Stimulated activated memory B cell treated with anti-CD40 and anti-IgM and Interleukin-4, amounts not matched to agents 10 μg/mL and 1 μg/mL and 100 μg/mL, for 72 hours (primary cell): ENCODE data around the gene SAE1.

ENCODE experiments used
- ATAC-seq: fragments of 150-1000 bp; cut with Tn5 transposase; 2 replicates; pipeline ENCODE4 v1.10.0; 2021
- H3K27ac Mint-ChIP-seq: one replicate; pipeline ENCODE4 v1.8.0; 2022; ENCODE audit warnings: mild to moderate bottlenecking, mixed read lengths
- H3K27me3 Mint-ChIP-seq: one replicate; pipeline ENCODE4 v1.8.0; 2022; ENCODE audit warnings: mixed read lengths
- H3K36me3 Mint-ChIP-seq: one replicate; pipeline ENCODE4 v1.8.0; 2022; ENCODE audit warnings: mixed read lengths
- H3K4me1 Mint-ChIP-seq: one replicate; pipeline ENCODE4 v1.8.0; 2022; ENCODE audit warnings: mixed read lengths
- H3K4me3 Mint-ChIP-seq: one replicate; pipeline ENCODE4 v1.8.0; 2022; ENCODE audit warnings: mild to moderate bottlenecking, moderate library complexity, mixed read lengths
- H3K9me3 Mint-ChIP-seq: one replicate; pipeline ENCODE4 v1.8.0; 2022; ENCODE audit warnings: mixed read lengths

Gene SAE1

GRCh38 chr19:47158367-47158791 lies 27.7 kb downstream of the SAE1 start:
- Mint-ChIP-seq H3K4me1 (peaks cover 31% of the 10 kb centered on the region), H3K9me3 (no peaks in the 10 kb centered on the region), H3K27ac (peak overlapping the region; percentile 75), H3K36me3 (peaks cover 46% of the 10 kb centered on the region), H3K4me3 (no peak overlapping the region), H3K27me3 (no peaks in the 10 kb centered on the region)
- ATAC-seq = no peak

- peak overlapping the region; percentile 75 for H3K27ac Mint-ChIP-seq
- no peak overlapping the region for H3K4me3 Mint-ChIP-seq
- H3K4me1 Mint-ChIP-seq = peaks cover 31% of the 10 kb centered on the region
- no peak for ATAC-seq
- H3K27me3 Mint-ChIP-seq = no peaks in the 10 kb centered on the region
- no peaks in the 10 kb centered on the region for H3K9me3 Mint-ChIP-seq
- peaks cover 46% of the 10 kb centered on the region for H3K36me3 Mint-ChIP-seq
Observed at GRCh38 chr19:47158879-47159503, 28.4 kb downstream of the SAE1 start.

DNA sequence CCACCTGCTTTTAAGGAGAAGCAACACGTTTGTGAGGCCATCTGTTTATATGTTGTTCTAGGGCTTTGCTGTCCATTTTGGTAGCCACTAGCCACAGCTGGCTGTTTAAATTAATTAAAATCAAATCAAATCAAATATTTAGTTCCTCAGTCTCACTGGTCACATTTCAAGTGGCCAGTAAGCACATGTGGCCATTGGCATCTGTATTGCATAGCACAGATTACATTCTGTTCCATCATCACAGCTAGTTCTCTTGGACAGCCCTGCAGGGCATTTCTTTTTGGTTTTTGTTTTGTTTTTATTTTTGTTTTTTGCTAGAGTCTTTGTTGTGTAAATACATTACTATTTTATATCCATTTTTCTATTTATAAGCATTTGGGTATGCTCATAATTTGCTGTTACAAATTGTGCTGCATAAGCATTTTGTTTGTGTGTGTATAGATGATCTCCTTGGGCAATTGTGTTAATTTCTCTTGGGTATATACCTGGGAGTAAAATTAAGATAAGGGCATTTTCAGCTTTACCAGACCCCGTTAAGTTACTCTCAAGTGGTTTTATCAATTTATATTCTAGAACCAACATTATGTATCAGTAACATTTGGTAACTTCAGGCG lies 31.3 kb downstream of the SAE1 start:
- peaks cover 24% of the 10 kb centered on the region for H3K4me1 Mint-ChIP-seq
- peaks cover 32% of the 10 kb centered on the region for H3K36me3 Mint-ChIP-seq
- no peak overlapping the region for H3K4me3 Mint-ChIP-seq
- H3K27ac Mint-ChIP-seq = no peak overlapping the region
- no peak for ATAC-seq
- no peaks in the 10 kb centered on the region for H3K27me3 Mint-ChIP-seq
- H3K9me3 Mint-ChIP-seq = no peaks in the 10 kb centered on the region

- Mint-ChIP-seq H3K9me3 (no peaks in the 10 kb centered on the region), H3K4me1 (no peaks in the 10 kb centered on the region), H3K27ac (no peak overlapping the region), H3K36me3 (peaks cover 28% of the 10 kb centered on the region), H3K27me3 (no peaks in the 10 kb centered on the region), H3K4me3 (no peak overlapping the region)
- ATAC-seq = no peak
Observed at GRCh38 chr19:47168065-47168464, 37.4 kb downstream of the SAE1 start.

DNA sequence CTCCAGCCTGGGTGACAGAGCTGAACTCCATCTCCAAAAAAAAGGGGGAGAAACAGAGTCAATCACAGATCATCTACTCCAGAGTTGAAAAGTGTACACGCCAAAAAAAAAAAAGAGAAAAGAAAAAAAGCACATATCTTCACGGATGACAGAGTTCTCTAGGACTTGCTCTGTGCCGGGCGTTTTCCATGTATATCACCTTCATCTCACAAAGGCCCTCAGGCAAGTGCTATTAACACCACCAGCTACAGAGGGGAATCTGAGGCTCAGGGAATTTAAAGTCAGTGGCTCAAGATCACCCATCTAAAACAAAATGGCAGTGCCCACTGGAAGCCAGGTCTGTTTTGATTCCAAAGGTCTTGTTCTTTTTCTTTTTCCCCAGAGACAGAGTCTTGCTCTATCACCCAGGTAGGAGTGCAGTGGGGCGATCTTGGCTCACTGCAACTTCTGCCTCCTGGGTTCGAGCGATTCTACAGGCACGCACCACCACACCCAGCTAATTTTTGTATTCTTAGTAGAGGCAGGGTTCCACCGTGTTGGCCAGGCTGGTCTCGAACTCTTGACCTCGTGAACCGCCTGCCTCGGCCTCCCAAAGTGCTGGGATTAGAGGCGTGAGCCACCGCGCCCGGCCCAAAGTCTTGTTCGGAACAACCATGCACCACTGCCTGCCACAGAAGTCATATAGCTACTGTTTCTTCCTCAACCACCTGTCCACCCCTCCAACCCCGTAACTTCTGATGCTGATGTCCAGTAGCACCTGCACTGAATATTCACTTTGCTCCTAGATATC lies 42.2 kb downstream of the SAE1 start:
- H3K36me3 Mint-ChIP-seq = peaks cover 53% of the 10 kb centered on the region
- H3K4me1 Mint-ChIP-seq = peaks cover 7% of the 10 kb centered on the region
- no peak overlapping the region for H3K27ac Mint-ChIP-seq
- H3K9me3 Mint-ChIP-seq = no peaks in the 10 kb centered on the region
- H3K4me3 Mint-ChIP-seq = no peak overlapping the region
- H3K27me3 Mint-ChIP-seq = no peaks in the 10 kb centered on the region
- no peak for ATAC-seq

GRCh38 chr19:47176071-47176626 lies 45.5 kb downstream of the SAE1 start:
- Mint-ChIP-seq H3K9me3 (no peaks in the 10 kb centered on the region), H3K4me1 (peaks cover 7% of the 10 kb centered on the region), H3K27ac (peak overlapping the region; percentile 57), H3K4me3 (no peak overlapping the region), H3K27me3 (no peaks in the 10 kb centered on the region), H3K36me3 (peaks cover 50% of the 10 kb centered on the region)
- ATAC-seq = no peak

DNA sequence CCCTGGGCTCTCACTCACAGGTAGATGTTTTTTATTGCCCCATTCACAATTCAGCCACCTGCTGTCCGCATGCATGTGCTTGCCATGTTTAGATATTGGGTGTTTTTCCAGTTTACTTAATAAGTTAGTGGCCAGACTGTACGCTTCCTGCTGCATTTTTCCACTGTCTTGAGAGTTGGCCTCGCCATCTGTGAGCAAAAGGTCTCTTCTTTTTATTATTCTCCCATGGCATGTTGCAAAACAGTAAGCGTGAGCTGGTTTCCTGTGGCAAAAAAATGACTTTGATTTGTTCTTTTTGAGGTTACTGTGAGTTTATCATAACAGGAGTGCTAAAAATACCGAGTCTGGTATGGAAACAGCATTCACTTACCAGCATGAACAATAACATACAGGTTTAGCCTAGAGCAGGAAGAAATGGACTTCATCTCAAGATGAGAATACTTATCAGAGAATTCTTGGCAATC lies 46.0 kb downstream of the SAE1 start:
- Mint-ChIP-seq H3K4me1 (peaks cover 7% of the 10 kb centered on the region), H3K9me3 (no peaks in the 10 kb centered on the region), H3K27ac (peak overlapping the region; percentile 57), H3K27me3 (no peaks in the 10 kb centered on the region), H3K4me3 (no peak overlapping the region), H3K36me3 (peaks cover 50% of the 10 kb centered on the region)
- no peak for ATAC-seq

DNA sequence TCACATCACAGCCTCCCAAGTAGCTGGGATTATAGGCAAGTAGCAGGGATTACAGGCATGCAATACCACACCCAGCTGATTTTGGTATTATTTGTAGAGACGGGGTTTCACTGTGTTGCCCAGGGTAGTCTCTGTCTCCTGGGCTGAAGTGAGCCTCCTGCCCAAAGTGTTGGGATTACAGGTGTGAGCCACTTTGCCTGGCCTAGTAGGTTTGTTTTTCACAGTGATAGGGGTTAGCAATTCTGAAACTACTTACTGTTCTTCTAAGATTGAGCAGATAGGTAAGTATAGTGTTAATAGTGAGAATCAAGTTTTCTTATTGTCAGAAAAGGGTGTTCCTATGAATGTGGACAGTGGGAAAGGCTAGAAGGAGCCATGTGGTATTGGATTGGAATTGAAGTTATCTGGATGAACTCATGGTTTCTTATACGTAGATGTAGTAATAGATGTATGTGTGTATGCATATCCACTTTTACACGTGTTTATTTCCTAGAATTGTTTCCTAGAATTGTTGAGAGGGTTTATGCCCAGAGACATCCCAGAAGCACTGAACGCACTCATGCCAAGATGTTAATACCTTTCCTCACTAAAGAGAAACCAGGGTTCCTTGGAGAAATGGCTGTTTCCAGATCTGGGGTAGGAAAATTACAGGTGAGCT lies 49.1 kb downstream of the SAE1 start:
- Mint-ChIP-seq H3K9me3 (no peaks in the 10 kb centered on the region), H3K27ac (no peak overlapping the region), H3K4me3 (no peak overlapping the region), H3K36me3 (peaks cover 52% of the 10 kb centered on the region), H3K27me3 (no peaks in the 10 kb centered on the region), H3K4me1 (peaks cover 23% of the 10 kb centered on the region)
- no peak for ATAC-seq

- peaks cover 42% of the 10 kb centered on the region for H3K36me3 Mint-ChIP-seq
- ATAC-seq = no peak
- no peak overlapping the region for H3K4me3 Mint-ChIP-seq
- H3K9me3 Mint-ChIP-seq = no peaks in the 10 kb centered on the region
- H3K27ac Mint-ChIP-seq = peak overlapping the region; percentile 72
- peaks cover 41% of the 10 kb centered on the region for H3K4me1 Mint-ChIP-seq
- no peaks in the 10 kb centered on the region for H3K27me3 Mint-ChIP-seq
Observed at GRCh38 chr19:47183601-47184000, 53.0 kb downstream of the SAE1 start.

DNA sequence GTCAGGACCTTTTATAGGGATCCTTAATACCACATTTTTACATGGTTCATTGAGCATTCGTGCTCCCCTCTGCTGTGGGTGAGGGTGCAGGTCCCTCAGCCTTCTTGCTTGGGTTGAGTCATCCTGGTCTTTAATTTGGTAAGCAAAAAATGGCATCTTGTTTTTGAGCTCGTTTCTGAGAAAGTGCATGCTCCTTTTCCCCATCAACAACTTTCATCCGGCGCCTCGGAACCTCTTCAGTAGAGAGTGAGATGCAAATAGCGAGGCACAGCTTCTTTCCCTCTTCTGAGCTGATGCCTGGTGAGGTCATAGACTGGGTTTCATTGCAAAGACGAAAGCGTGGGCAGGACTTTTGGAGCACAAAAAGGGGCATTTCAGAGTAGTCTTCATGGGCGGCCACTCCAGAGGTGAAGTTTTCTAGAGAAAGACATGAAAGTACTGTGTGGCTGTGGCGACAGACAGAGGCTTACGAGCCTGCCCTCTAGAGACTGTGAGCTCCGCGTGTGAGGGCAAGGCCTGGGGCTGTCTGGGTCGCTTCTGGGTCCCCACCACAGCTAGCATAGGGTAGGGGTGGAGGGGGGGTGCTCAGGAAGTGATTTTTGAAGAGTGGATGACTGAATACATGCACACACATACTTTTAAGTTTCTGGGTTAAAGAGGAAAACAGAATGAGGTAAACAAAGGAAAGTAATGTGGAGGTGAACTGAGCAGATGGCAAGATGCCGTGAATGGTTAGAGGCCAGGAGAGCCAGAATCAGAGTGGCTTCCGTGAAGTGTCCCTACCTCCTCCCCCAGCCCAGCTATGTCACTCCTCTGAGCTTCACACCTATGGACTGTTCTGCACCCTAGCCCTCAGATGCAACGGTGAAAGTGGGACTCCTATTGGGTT lies 56.1 kb downstream of the SAE1 start:
- Mint-ChIP-seq H3K27ac (peak overlapping the region; percentile 84), H3K27me3 (no peaks in the 10 kb centered on the region), H3K4me3 (peak overlapping the region; percentile 14), H3K4me1 (peaks cover 46% of the 10 kb centered on the region), H3K9me3 (no peaks in the 10 kb centered on the region), H3K36me3 (peaks cover 45% of the 10 kb centered on the region)
- peak; percentile 94 for ATAC-seq

DNA sequence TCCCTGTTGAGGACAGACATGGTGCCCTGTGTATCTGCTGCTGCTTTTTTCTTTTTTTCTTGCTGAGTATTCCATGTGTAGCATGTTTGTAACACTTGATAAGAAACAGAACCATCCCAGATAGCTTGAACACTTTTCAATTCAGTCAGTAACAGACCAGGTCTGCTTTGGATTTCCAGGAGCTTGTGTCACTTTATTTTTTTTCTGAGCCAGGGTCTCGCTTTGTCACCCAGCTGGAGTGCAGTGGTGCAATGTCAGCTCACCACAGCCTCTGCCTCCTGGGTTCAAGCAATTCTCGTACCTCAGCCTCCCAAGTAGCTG lies 56.7 kb downstream of the SAE1 start:
- H3K9me3 Mint-ChIP-seq = no peaks in the 10 kb centered on the region
- no peaks in the 10 kb centered on the region for H3K27me3 Mint-ChIP-seq
- no peak for ATAC-seq
- H3K36me3 Mint-ChIP-seq = peaks cover 40% of the 10 kb centered on the region
- peak overlapping the region; percentile 84 for H3K27ac Mint-ChIP-seq
- no peak overlapping the region for H3K4me3 Mint-ChIP-seq
- H3K4me1 Mint-ChIP-seq = peaks cover 41% of the 10 kb centered on the region

DNA sequence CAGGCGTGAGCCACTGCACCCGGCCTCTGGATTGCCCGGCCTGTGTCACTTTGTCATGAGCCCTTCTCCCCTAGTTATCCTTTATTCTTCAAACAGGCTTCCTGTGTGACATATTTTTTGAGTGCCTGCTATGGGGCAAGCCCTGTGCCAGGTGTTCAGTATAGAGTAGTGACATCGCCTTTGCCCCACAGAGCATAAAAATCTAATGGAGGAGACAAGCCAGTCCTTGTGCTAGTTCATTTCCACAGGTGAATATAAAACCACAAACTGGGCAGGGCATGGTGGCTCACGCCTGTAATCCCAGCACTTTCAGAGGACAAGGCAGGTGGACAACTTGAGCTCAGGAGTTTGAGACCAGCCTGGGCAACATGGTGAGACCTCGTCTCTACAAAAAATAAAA lies 57.2 kb downstream of the SAE1 start:
- peaks cover 37% of the 10 kb centered on the region for H3K4me1 Mint-ChIP-seq
- H3K27me3 Mint-ChIP-seq = no peaks in the 10 kb centered on the region
- no peak for ATAC-seq
- H3K36me3 Mint-ChIP-seq = peaks cover 35% of the 10 kb centered on the region
- peak overlapping the region; percentile 84 for H3K27ac Mint-ChIP-seq
- H3K4me3 Mint-ChIP-seq = no peak overlapping the region
- no peaks in the 10 kb centered on the region for H3K9me3 Mint-ChIP-seq

- Mint-ChIP-seq H3K4me1 (peaks cover 37% of the 10 kb centered on the region), H3K9me3 (no peaks in the 10 kb centered on the region), H3K4me3 (no peak overlapping the region), H3K27ac (peak overlapping the region; percentile 84), H3K27me3 (no peaks in the 10 kb centered on the region), H3K36me3 (peaks cover 32% of the 10 kb centered on the region)
- no peak for ATAC-seq
Observed at GRCh38 chr19:47188507-47189033, 57.9 kb downstream of the SAE1 start.

GRCh38 chr19:47190167-47190727 lies 59.6 kb downstream of the SAE1 start:
- Mint-ChIP-seq H3K27me3 (no peaks in the 10 kb centered on the region), H3K36me3 (peaks cover 24% of the 10 kb centered on the region), H3K9me3 (no peaks in the 10 kb centered on the region), H3K4me3 (no peak overlapping the region), H3K4me1 (peaks cover 29% of the 10 kb centered on the region), H3K27ac (peak overlapping the region; percentile 43)
- no peak for ATAC-seq
